WTC11 (cell line): ENCODE results near the gene GPX3. TPM values are rescaled to one million over a fixed set of nuclear protein-coding genes. Genes with fewer than 3 reads are reported as not detected.

Experiments
- ATAC-seq: fragments of 200-7000 bp; cut with Tn5 transposase; 2 replicates; pipeline ENCODE4 v1.10.0; 2021; ENCODE audit warnings: mild to moderate bottlenecking, moderate library complexity
- CTCF ChIA-PET: fragments of 300-600 bp; sonication (Branson Sonifier 250); formaldehyde crosslinking; loops from one replicate; lab custom pipeline; 2021; ENCODE audit warnings: antibody characterized with exemption; lab: Charles Lee
- POLR2A ChIA-PET: fragments of 350-600 bp; sonication (Branson Sonifier 250); formaldehyde crosslinking; loops from one replicate; lab custom pipeline; 2021; ENCODE audit warnings: antibody characterized with exemption; lab: Charles Lee
- DNase-seq: peaks from one replicate; pipeline ENCODE4 v3.0.0; 2021; ENCODE audit warnings: low spot score
- H3K27ac Mint-ChIP-seq: 2 replicates; pipeline ENCODE4 v1.8.0; 2021; ENCODE audit warnings: mixed read lengths
- H3K27me3 Mint-ChIP-seq: 2 replicates; pipeline ENCODE4 v1.8.0; 2021; ENCODE audit warnings: low read depth, mild to moderate bottlenecking, moderate library complexity, mixed read lengths
- H3K36me3 Mint-ChIP-seq: 2 replicates; pipeline ENCODE4 v1.8.0; 2021; ENCODE audit warnings: mixed read lengths
- H3K4me1 Mint-ChIP-seq: 2 replicates; pipeline ENCODE4 v1.8.0; 2022; ENCODE audit warnings: mixed read lengths
- H3K4me3 Mint-ChIP-seq: 2 replicates; pipeline ENCODE4 v1.8.0; 2021; ENCODE audit warnings: mild to moderate bottlenecking, moderate library complexity, mixed read lengths
- H3K9me3 Mint-ChIP-seq: 2 replicates; pipeline ENCODE4 v1.8.0; 2021; ENCODE audit warnings: mixed read lengths
- ARID4B ChIP-seq: sonication (generic); formaldehyde crosslinking; IDR thresholded peaks from 2 replicates; pipeline ENCODE4 v1.8.0; 2023; ENCODE audit warnings: missing genetic modification reagents, mild to moderate bottlenecking, borderline replicate concordance
- ATF1 ChIP-seq: sonication (generic); formaldehyde crosslinking; IDR thresholded peaks from 2 replicates; pipeline ENCODE4 v1.8.1; 2023; ENCODE audit warnings: mild to moderate bottlenecking, moderate library complexity, missing genetic modification reagents
- ATF2 ChIP-seq: sonication (generic); formaldehyde crosslinking; IDR thresholded peaks from 2 replicates; pipeline ENCODE4 v1.8.1; 2022; ENCODE audit warnings: low read depth, missing genetic modification reagents, borderline replicate concordance
- CBFB ChIP-seq: sonication (generic); formaldehyde crosslinking; IDR thresholded peaks from 2 replicates; pipeline ENCODE4 v1.8.1; 2022; ENCODE audit warnings: mild to moderate bottlenecking, low read depth, missing genetic modification reagents
- CREM ChIP-seq: sonication (generic); formaldehyde crosslinking; IDR thresholded peaks from 2 replicates; pipeline ENCODE4 v1.8.1; 2022; ENCODE audit warnings: mild to moderate bottlenecking, missing genetic modification reagents, moderate library complexity
- E2F1 ChIP-seq: sonication (generic); formaldehyde crosslinking; IDR thresholded peaks from 2 replicates; pipeline ENCODE4 v1.8.0; 2022; ENCODE audit warnings: mild to moderate bottlenecking, missing genetic modification reagents
- FOXK1 ChIP-seq: sonication (generic); formaldehyde crosslinking; IDR thresholded peaks from 2 replicates; pipeline ENCODE4 v1.8.0; 2022; ENCODE audit warnings: mild to moderate bottlenecking, moderate library complexity, missing genetic modification reagents
- GABPB1 ChIP-seq: sonication (generic); formaldehyde crosslinking; IDR thresholded peaks from 2 replicates; pipeline ENCODE4 v1.8.1; 2023; ENCODE audit warnings: mild to moderate bottlenecking, missing genetic modification reagents
- GRHL2 ChIP-seq: fragments of 250-450 bp; sonication (Bioruptor Pico); IDR thresholded peaks from 2 replicates; pipeline ENCODE4 v1.8.0; 2022; ENCODE audit warnings: mild to moderate bottlenecking, moderate library complexity; ENCODE audit not compliant: insufficient replicate concordance, severe bottlenecking
- GTF2I ChIP-seq: fragments of 250-450 bp; sonication (Bioruptor Pico); conservative IDR thresholded peaks from 2 replicates; pipeline ENCODE4 v1.4.0; 2021; ENCODE audit warnings: mild to moderate bottlenecking
- HMGXB4 ChIP-seq: sonication (generic); formaldehyde crosslinking; IDR thresholded peaks from 2 replicates; pipeline ENCODE4 v1.8.1; 2023; ENCODE audit warnings: mild to moderate bottlenecking, moderate library complexity, missing genetic modification reagents
- JUN ChIP-seq: sonication (generic); formaldehyde crosslinking; IDR thresholded peaks from 2 replicates; pipeline ENCODE4 v1.8.0; 2023; ENCODE audit warnings: mild to moderate bottlenecking, missing genetic modification reagents
- MYBL2 ChIP-seq: sonication (generic); formaldehyde crosslinking; IDR thresholded peaks from 2 replicates; pipeline ENCODE4 v1.8.1; 2023; ENCODE audit warnings: mild to moderate bottlenecking, moderate library complexity, missing genetic modification reagents
- OVOL2 ChIP-seq: fragments of 250-450 bp; sonication (Bioruptor Pico); IDR thresholded peaks from 2 replicates; pipeline ENCODE4 v1.9.0; 2021; ENCODE audit warnings: mild to moderate bottlenecking, borderline replicate concordance
- PREB ChIP-seq: sonication (generic); formaldehyde crosslinking; IDR thresholded peaks from 2 replicates; pipeline ENCODE4 v1.8.1; 2022; ENCODE audit warnings: mild to moderate bottlenecking, missing genetic modification reagents, moderate library complexity, borderline replicate concordance
- SMAD3 ChIP-seq: sonication (generic); formaldehyde crosslinking; IDR thresholded peaks from 2 replicates; pipeline ENCODE4 v1.8.0; 2022; ENCODE audit warnings: missing genetic modification reagents, mild to moderate bottlenecking, borderline replicate concordance
- SP1 ChIP-seq: sonication (generic); formaldehyde crosslinking; conservative IDR thresholded peaks from 2 replicates; pipeline ENCODE4 v1.8.1; 2022; ENCODE audit warnings: missing genetic modification reagents
- TEAD1 ChIP-seq: sonication (generic); formaldehyde crosslinking; IDR thresholded peaks from 2 replicates; pipeline ENCODE4 v1.8.0; 2022; ENCODE audit warnings: mild to moderate bottlenecking, missing genetic modification reagents
- ZBTB21 ChIP-seq: sonication (generic); formaldehyde crosslinking; IDR thresholded peaks from 2 replicates; pipeline ENCODE4 v1.8.1; 2023; ENCODE audit warnings: mild to moderate bottlenecking, missing genetic modification reagents, borderline replicate concordance
- ZNF232 ChIP-seq: sonication (generic); formaldehyde crosslinking; IDR thresholded peaks from 2 replicates; pipeline ENCODE4 v1.8.0; 2022; ENCODE audit warnings: mild to moderate bottlenecking, missing genetic modification reagents
- ZNF263 ChIP-seq: sonication (generic); formaldehyde crosslinking; IDR thresholded peaks from 2 replicates; pipeline ENCODE4 v1.8.1; 2022; ENCODE audit warnings: low read depth, mild to moderate bottlenecking, moderate library complexity, missing genetic modification reagents
- ZNF281 ChIP-seq: sonication (generic); formaldehyde crosslinking; IDR thresholded peaks from 2 replicates; pipeline ENCODE4 v1.8.0; 2023; ENCODE audit warnings: mild to moderate bottlenecking, missing genetic modification reagents
- total RNA-seq: library from RNA; stranded (reverse); gene quantifications from 3 replicates; pipeline ENCODE4 v1.2.3, GENCODE V29; 2021

Gene GPX3
- total RNA-seq, 1 experiment from 2014 or later = 24.5 TPM

- TF ChIP-seq ARID4B (CRISPR knock-in tag) (no peak), ATF2 (CRISPR knock-in tag) (no peak), CBFB (CRISPR knock-in tag) (no peak), ATF1 (CRISPR knock-in tag) (no peak), PREB (CRISPR knock-in tag) (no peak), ZBTB21 (CRISPR knock-in tag) (no peak), FOXK1 (CRISPR knock-in tag) (no peak), ZNF232 (CRISPR knock-in tag) (no peak), JUN (CRISPR knock-in tag) (no peak), HMGXB4 (CRISPR knock-in tag) (no peak), GABPB1 (CRISPR knock-in tag) (no peak)
Observed at GRCh38 chr5:151022511-151023018, 2.2 kb downstream of the GPX3 start (continued).

- no peak for DNase-seq
- ChIA-PET CTCF (no interaction called here), POLR2A (no interaction called here)
- Mint-ChIP-seq H3K4me1 (peaks cover 4% of the 10 kb centered on the region), H3K27me3 (peaks cover 40% of the 10 kb centered on the region), H3K4me3 (no peak overlapping the region), H3K27ac (no peak overlapping the region), H3K36me3 (peaks cover under 1% of the 10 kb centered on the region; the same call in 1 of the 2 replicates), H3K9me3 (no peaks in the 10 kb centered on the region)
- no peak for ATAC-seq
- TF ChIP-seq MYBL2 (CRISPR knock-in tag) = no peak
- TF ChIP-seq ZNF263 (CRISPR knock-in tag) = no peak
- no peak for TF ChIP-seq E2F1 (CRISPR knock-in tag)
- TF ChIP-seq ZNF281 (CRISPR knock-in tag) = no peak
- TF ChIP-seq GRHL2 (CRISPR knock-in tag) = no peak
- TF ChIP-seq OVOL2 (CRISPR knock-in tag) = no peak
- no peak for TF ChIP-seq SMAD3 (CRISPR knock-in tag)
- TF ChIP-seq JUN (CRISPR knock-in tag) = no peak
- no peak for TF ChIP-seq SP1 (CRISPR knock-in tag)
- no peak for TF ChIP-seq GTF2I (CRISPR knock-in tag)
- no peak for TF ChIP-seq CREM (CRISPR knock-in tag)
- TF ChIP-seq PREB (CRISPR knock-in tag) = no peak
- TF ChIP-seq TEAD1 (CRISPR knock-in tag) = no peak
Observed at GRCh38 chr5:151023047-151023615, 2.7 kb downstream of the GPX3 start.
